ENCODE data around the gene LHX3.

LHX3 gene

GRCh38 chr9:136180586-136180985 lies 24.3 kb downstream of the LHX3 start:
- H3K4me3 ChIP-seq: no peak overlapping the region
- TF ChIP-seq, protein P1, sequence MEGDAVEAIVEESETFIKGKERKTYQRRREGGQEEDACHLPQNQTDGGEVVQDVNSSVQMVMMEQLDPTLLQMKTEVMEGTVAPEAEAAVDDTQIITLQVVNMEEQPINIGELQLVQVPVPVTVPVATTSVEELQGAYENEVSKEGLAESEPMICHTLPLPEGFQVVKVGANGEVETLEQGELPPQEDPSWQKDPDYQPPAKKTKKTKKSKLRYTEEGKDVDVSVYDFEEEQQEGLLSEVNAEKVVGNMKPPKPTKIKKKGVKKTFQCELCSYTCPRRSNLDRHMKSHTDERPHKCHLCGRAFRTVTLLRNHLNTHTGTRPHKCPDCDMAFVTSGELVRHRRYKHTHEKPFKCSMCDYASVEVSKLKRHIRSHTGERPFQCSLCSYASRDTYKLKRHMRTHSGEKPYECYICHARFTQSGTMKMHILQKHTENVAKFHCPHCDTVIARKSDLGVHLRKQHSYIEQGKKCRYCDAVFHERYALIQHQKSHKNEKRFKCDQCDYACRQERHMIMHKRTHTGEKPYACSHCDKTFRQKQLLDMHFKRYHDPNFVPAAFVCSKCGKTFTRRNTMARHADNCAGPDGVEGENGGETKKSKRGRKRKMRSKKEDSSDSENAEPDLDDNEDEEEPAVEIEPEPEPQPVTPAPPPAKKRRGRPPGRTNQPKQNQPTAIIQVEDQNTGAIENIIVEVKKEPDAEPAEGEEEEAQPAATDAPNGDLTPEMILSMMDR (IDR thresholded peaks at IDR 0.05): no peak
- H3K27ac ChIP-seq: no peak overlapping the region
- DNase-seq (ENCODE audit: low spot score): no peak

- Histone ChIP-seq H3K4me3 (no peak overlapping the region), H3K27ac (no peak overlapping the region)
- TF ChIP-seq, protein P1 (IDR thresholded peaks at IDR 0.05): no peak
- DNase-seq (ENCODE audit: low spot score): no peak
These were observed 25.2 kb downstream of the LHX3 start for GRCh38 chr9:136179761-136180160.

GRCh38 chr9:136179101-136179616 lies 25.8 kb downstream of the LHX3 start:
- Histone ChIP-seq H3K4me3 (no peak overlapping the region), H3K27ac (no peak overlapping the region)
- no peak for DNase-seq (ENCODE audit: low spot score)
- TF ChIP-seq, protein P1 (IDR thresholded peaks at IDR 0.05): no peak

GRCh38 chr9:136178773-136179075 lies 26.2 kb downstream of the LHX3 start:
- Histone ChIP-seq H3K27ac (no peak overlapping the region), H3K4me3 (no peak overlapping the region)
- no peak for DNase-seq (ENCODE audit: low spot score)
- TF ChIP-seq, protein P1 (IDR thresholded peaks at IDR 0.05): no peak

DNA sequence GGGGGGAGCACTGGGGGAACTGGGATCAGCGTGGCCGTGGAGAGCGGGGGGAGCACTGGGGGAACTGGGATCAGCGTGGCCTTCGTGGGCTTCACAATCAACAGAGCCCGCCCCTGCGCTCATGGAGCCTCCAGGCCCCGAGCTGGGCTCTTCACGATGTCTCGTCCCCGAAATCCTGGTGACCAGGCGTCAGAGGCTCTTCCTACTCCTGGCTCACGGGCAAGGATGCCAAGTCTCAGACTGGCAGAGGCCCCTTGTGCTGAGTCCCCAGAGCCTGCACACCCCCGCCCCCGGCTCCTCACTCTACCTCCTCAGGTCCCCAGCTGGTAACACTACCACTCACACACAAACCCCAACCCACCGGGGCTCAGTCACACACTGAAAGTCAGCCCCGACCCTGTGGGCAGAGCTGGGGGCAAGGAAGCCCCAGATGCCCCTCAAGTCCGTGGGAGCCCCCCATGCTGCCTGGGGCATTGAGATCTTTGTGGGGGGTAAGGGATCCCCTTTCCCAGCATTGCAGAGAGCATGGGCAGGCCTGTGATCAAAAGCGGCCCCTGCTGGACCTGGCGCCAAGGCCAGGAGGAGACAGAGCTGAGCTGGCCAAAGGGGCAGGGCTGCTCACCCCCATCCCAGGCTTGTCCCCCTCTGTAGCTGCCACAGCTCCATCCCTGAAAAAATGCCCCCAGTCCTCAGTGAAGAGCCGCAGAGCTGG lies 26.7 kb downstream of the LHX3 start:
- TF ChIP-seq, protein P1 (IDR thresholded peaks at IDR 0.05): no peak
- Histone ChIP-seq H3K27ac (no peak overlapping the region), H3K4me3 (no peak overlapping the region)
- no peak for DNase-seq (ENCODE audit: low spot score)

- no peak overlapping the region for H3K4me3 ChIP-seq
These were observed 27.7 kb downstream of the LHX3 start for GRCh38 chr9:136177224-136177623.

More at GRCh38 chr9:136177224-136177623, 27.7 kb downstream of the LHX3 start:
- no peak for DNase-seq (ENCODE audit: low spot score)
- H3K27ac ChIP-seq: no peak overlapping the region
- TF ChIP-seq, protein P1 (IDR thresholded peaks at IDR 0.05): no peak
